ENCODE results near the gene MBNL2. TPM values are rescaled to one million over a fixed set of nuclear protein-coding genes. Genes with fewer than 3 reads are reported as not detected.

Gene MBNL2
- total and polyA plus RNA-seq, 4 donors, result 13.3 to 108 (median 39.3) TPM

DNA sequence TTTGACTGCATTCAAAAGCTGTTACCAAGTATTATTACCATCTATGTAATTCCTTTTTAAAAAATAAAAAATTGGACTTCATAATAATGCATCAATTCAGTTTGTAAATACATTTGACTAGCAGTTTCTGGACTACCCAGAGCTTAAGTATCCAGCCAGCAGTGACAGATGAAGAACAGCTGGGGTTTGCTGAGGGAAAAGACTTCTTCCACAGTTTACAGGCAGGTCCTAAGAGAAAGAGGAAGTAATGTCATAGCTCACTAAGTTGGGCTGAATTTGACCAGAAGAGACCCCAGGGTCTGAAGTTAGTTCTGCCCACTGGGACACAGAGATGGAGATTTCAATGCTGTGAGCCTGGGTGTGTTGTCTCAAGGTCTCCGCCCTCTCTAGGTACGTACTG lies 96.4 kb downstream of the MBNL2 start:
- H3K4me1 ChIP-seq (ENCODE audit: control insufficient read depth in 5 of 5, insufficient read depth in 5 of 5, low read length in 5 of 5), result peaks cover 10 to 68% (median 32%) of the 10 kb centered on the region in 5 donors
- WGBS, 2 donors, result 66 to 88% methylated on average over 2 of the region's 2 CpGs
- no peak overlapping the region for H3K4me3 ChIP-seq
- no peak for TF ChIP-seq CTCF (IDR thresholded peaks at IDR 0.05; ENCODE audit: control extremely low read depth, extremely low read depth)
- H3K27ac ChIP-seq (ENCODE audit: low read depth in 1 of 2, low read length in 1 of 2), result peak overlapping the region in 1 of 2 donors; percentile 64
- H3K9ac ChIP-seq (ENCODE audit: insufficient read depth in 1 of 2, low read length in 2 of 2), result no peak overlapping the region
- no peak for ATAC-seq (ENCODE audit: insufficient read depth, low FRiP score)
- DNase-seq, result peak; percentile 64 to 92 (median 83)
- H3K36me3 ChIP-seq (ENCODE audit: control insufficient read depth in 4 of 4, insufficient read depth in 4 of 4, low read length in 4 of 4), result peaks cover 0 to 4% (median 2%) of the 10 kb centered on the region in 4 donors
- no peaks in the 10 kb centered on the region for H3K9me3 ChIP-seq (ENCODE audit: control insufficient read depth in 4 of 4, insufficient read depth in 3 of 4, low read length in 3 of 4)
- no peaks in the 10 kb centered on the region for H3K27me3 ChIP-seq (ENCODE audit: control insufficient read depth in 3 of 3, insufficient read depth in 3 of 3, low read length in 2 of 3)

- Histone ChIP-seq H3K4me3 (no peak overlapping the region), H3K27me3 (ENCODE audit: control insufficient read depth in 3 of 3, insufficient read depth in 3 of 3, low read length in 2 of 3) (no peaks in the 10 kb centered on the region), H3K27ac (ENCODE audit: low read depth in 1 of 2, low read length in 1 of 2) (peak overlapping the region in 1 of 2 donors; percentile 64), H3K36me3 (ENCODE audit: control insufficient read depth in 4 of 4, insufficient read depth in 4 of 4, low read length in 4 of 4) (peaks cover 0 to 4% (median 0%) of the 10 kb centered on the region in 4 donors), H3K9ac (ENCODE audit: insufficient read depth in 1 of 2, low read length in 2 of 2) (no peak overlapping the region), H3K9me3 (ENCODE audit: control insufficient read depth in 4 of 4, insufficient read depth in 3 of 4, low read length in 3 of 4) (no peaks in the 10 kb centered on the region), H3K4me1 (ENCODE audit: control insufficient read depth in 5 of 5, insufficient read depth in 5 of 5, low read length in 5 of 5) (peaks cover 10 to 64% (median 28%) of the 10 kb centered on the region in 5 donors)
- ATAC-seq (ENCODE audit: insufficient read depth, low FRiP score) (peak; percentile 37), DNase-seq (peak; percentile 61 to 78 (median 71))
- no peak for TF ChIP-seq CTCF (IDR thresholded peaks at IDR 0.05; ENCODE audit: control extremely low read depth, extremely low read depth)
- WGBS, 2 donors, result 76% methylated on average over 9 of the region's 9 CpGs
Observed at GRCh38 chr13:97319113-97319720, 97.1 kb downstream of the MBNL2 start.

DNA sequence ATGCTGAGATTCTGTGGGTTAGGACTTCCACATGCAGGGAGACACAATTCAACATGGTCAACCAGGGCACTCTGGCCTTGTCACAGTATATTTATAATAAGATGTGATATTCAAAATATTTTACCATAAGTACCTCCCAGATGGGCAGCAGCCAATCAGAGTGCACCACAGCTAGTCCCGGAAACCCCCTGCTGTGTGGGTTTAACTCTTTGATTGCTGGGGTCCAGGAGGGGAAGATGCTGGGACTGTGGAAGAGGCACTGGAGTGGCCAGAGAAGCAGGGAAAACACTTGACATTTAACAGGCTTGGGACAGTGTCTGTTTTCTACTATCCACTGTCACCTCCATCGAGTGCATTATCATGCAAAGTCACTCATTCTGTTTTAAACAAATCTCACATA lies 99.0 kb downstream of the MBNL2 start:
- Histone ChIP-seq H3K9ac (ENCODE audit: insufficient read depth in 1 of 2, low read length in 2 of 2) (no peak overlapping the region), H3K4me1 (ENCODE audit: control insufficient read depth in 5 of 5, insufficient read depth in 5 of 5, low read length in 5 of 5) (peaks cover 10 to 59% (median 24%) of the 10 kb centered on the region in 5 donors), H3K9me3 (ENCODE audit: control insufficient read depth in 4 of 4, insufficient read depth in 3 of 4, low read length in 3 of 4) (no peaks in the 10 kb centered on the region), H3K36me3 (ENCODE audit: control insufficient read depth in 4 of 4, insufficient read depth in 4 of 4, low read length in 4 of 4) (no peaks in the 10 kb centered on the region), H3K27me3 (ENCODE audit: control insufficient read depth in 3 of 3, insufficient read depth in 3 of 3, low read length in 2 of 3) (no peaks in the 10 kb centered on the region), H3K4me3 (no peak overlapping the region), H3K27ac (ENCODE audit: low read depth in 1 of 2, low read length in 1 of 2) (no peak overlapping the region)
- WGBS, 2 donors, result 63 to 65% methylated on average over 2 of the region's 2 CpGs
- no peak for TF ChIP-seq CTCF (IDR thresholded peaks at IDR 0.05; ENCODE audit: control extremely low read depth, extremely low read depth)
- no peak for ATAC-seq (ENCODE audit: insufficient read depth, low FRiP score)
- DNase-seq, result no peak
